GM18873 (cell line): ENCODE results near the gene FBXW7.

Experiments
- ATAC-seq: cut with Tn5 transposase; IDR thresholded peaks from one replicate; pipeline ENCODE4 v1.9.1; 2021; ENCODE audit warnings: mild to moderate bottlenecking, moderate library complexity, moderate number of reproducible peaks; ENCODE audit not compliant: unreplicated experiment, low FRiP score

Gene FBXW7

GRCh38 chr4:152296386-152296785 lies 239.5 kb downstream of the FBXW7 start:
- ATAC-seq: no peak

- ATAC-seq: no peak
These were observed 241.1 kb downstream of the FBXW7 start for GRCh38 chr4:152294765-152295164.

GRCh38 chr4:152294331-152294730 lies 241.6 kb downstream of the FBXW7 start:
- ATAC-seq: no peak

DNA sequence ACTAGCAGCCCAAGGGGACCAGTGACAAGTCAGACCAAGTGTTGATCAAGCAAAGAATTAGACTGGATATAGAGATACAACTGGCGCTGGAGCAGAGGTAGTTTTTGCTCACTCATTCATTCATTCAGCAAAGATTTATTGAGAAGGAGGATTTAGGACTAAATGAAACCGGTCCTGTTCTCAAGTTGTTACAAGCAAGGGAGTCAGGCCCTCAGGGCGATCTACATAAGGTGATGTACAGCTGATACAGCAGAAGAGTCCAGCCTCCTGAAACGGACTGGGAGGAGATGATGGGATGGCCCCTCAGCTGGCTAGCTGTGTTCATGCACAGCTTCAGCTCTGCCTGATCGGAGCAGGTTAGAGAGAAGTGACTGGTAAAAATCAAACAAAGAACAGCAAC lies 242.4 kb downstream of the FBXW7 start:
- no peak for ATAC-seq

DNA sequence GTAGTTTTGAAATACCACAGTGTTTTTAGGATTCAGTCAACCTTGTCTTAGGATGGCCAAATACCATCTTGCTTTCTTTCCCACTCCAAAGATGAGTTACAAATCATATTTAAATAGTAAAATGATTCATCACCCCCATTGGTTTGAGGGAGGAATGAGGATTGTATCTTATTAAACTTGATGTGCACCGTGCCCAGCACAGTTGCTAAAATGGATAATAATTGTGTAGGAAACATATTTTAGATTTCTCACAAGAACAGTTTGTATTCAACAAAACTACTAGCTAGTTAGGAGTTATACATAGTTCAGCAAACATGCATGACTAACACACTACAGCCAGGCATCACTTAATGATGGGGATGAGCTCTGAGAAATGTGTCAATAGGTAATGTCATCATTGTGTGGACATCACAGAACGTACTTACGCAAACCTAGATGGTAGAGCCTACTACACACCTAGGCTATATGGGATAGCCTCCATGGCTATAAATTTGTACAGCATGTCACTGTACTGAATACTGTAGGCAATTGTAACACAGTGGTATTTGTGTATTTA lies 245.4 kb downstream of the FBXW7 start:
- no peak for ATAC-seq

DNA sequence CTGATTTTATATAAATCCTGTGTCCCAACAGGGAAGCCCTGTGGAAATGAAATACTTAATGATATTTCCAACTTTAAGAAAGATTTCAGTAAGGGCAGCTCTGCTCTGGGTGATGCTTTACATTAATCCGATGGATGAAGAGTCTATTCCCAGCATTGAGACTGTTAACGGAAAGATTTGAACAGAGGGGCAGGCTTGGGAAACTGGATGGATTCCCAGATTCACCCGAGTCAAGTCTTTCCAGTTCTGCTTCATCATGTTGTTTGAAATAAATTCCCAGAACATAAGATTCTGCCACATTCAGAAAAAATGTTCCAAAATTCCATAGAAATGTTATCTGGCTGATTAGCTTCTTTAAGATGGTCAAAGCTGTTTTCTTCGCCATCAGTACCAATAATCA lies 246.0 kb downstream of the FBXW7 start:
- no peak for ATAC-seq

- no peak for ATAC-seq
These were observed 246.4 kb downstream of the FBXW7 start for GRCh38 chr4:152289541-152289940.

- ATAC-seq: no peak
These were observed 252.0 kb downstream of the FBXW7 start for GRCh38 chr4:152283801-152284470.

DNA sequence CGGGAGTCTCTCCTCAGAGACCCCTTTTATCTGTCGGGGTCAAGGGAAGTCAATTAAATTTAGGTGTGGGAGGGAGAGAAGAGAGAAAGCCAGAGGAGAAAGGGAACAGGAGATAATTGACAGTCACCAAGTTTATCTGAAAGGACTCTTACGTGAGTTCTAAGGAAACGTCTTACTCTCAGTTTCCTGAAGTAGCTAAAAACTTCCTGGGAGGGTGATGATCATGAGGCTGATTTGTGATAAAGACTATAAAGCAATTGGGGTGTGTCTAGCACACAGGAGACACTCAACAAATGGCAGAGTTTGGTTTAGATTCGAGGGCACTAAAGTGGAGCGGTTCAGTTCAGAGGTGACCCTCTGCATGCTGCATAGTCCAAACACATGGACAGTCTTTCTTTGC lies 254.1 kb downstream of the FBXW7 start:
- ATAC-seq: no peak

- no peak for ATAC-seq
These were observed 254.7 kb downstream of the FBXW7 start for GRCh38 chr4:152281211-152281610.

DNA sequence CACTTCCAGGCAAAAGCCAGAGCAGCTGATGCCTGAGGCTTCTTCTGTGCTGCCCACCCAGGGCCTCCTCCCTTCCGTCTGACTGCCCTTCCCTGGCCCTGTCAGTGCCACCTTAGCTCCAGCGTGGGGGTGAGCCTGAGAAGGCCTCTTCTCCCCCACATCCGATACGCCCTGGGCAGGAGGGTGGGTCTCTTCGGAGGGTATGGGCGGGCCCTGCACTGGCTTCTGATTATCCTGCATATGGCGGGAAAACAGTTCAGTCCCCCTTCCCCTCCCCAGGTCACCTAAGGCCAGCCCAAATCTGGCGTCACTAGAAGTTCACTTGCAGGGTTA lies 256.7 kb downstream of the FBXW7 start:
- ATAC-seq: no peak

GRCh38 chr4:152278505-152279233 lies 257.2 kb downstream of the FBXW7 start:
- ATAC-seq: peak; percentile 76

DNA sequence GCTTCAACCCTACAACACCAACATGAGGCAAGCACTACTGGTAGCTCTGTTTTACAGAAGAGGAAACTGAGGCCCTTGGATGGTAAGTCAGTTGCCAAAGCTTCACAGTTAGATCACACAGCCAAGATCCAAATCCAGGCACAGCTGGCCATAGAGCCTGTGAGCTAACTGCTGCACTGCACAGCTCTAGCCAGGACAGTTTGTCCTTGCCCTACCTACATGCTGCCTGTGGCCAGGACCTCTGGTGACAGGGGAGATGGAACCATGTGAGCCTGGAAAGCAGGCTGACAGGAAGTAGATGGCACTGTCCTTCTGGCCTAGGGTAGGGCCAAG lies 257.8 kb downstream of the FBXW7 start:
- peak; percentile 33 for ATAC-seq

GRCh38 chr4:152277333-152277732 lies 258.6 kb downstream of the FBXW7 start:
- ATAC-seq: no peak

- ATAC-seq: no peak
These were observed 262.5 kb downstream of the FBXW7 start for GRCh38 chr4:152273343-152273742.
